ENCODE measurements around the gene PLXNA2.

DNA sequence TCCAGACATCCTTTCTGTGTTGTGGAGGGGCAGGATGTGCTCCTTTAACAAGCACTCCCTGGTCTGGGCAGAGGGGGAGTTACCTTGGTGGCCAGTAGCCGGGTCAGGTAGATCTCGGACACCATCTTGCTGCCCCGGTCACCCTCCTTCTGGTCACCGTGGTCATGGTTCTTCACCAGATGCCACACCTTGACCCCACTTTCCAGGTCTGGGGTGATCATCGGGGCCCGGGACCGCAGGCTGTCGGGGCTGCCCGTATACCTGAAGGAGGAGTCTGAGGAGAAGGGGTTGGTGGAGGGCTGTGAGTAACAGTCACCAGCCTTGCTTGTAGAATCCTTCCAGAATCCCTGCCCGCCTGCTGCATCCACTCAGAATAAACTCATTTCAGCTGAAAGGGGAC, 210.9 kb downstream of the PLXNA2 start:
- TF ChIP-seq, protein P1, sequence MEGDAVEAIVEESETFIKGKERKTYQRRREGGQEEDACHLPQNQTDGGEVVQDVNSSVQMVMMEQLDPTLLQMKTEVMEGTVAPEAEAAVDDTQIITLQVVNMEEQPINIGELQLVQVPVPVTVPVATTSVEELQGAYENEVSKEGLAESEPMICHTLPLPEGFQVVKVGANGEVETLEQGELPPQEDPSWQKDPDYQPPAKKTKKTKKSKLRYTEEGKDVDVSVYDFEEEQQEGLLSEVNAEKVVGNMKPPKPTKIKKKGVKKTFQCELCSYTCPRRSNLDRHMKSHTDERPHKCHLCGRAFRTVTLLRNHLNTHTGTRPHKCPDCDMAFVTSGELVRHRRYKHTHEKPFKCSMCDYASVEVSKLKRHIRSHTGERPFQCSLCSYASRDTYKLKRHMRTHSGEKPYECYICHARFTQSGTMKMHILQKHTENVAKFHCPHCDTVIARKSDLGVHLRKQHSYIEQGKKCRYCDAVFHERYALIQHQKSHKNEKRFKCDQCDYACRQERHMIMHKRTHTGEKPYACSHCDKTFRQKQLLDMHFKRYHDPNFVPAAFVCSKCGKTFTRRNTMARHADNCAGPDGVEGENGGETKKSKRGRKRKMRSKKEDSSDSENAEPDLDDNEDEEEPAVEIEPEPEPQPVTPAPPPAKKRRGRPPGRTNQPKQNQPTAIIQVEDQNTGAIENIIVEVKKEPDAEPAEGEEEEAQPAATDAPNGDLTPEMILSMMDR (IDR thresholded peaks at IDR 0.05; ENCODE audit: borderline replicate concordance, extremely low read depth, low read length, poor library complexity, severe bottlenecking), result no peak
- TF ChIP-seq EZH2 (IDR thresholded peaks at IDR 0.05; ENCODE audit: borderline replicate concordance, low read depth, low read length, severe bottlenecking), result no peak
